ENCODE results near the gene STX1A. TPM values are rescaled to one million over a fixed set of nuclear protein-coding genes. Genes with fewer than 3 reads are reported as not detected.

STX1A gene
- total RNA-seq, 2 donors from 2014 or later, result 9.9 to 12.5 TPM

GRCh38 chr7:73700069-73700423, 19.4 kb downstream of the STX1A start:
- ATAC-seq, result no peak
- no peaks in the 10 kb centered on the region for H3K27me3 ChIP-seq
- TF ChIP-seq POLR2A (IDR thresholded peaks at IDR 0.05), result no peak
- TF ChIP-seq CTCF (IDR thresholded peaks at IDR 0.05), result no peak
- H3K27ac ChIP-seq, result no peak overlapping the region
- H3K36me3 ChIP-seq (replicated peaks in 1 of 2; ENCODE audit: insufficient read depth in 1 of 2, low read depth in 2 of 2), result peaks cover 0 to 15% of the 10 kb centered on the region in 2 donors
- H3K4me1 ChIP-seq, result no peaks in the 10 kb centered on the region
- no peak for DNase-seq
- WGBS, 2 donors, result 84% methylated on average over 13 to 14 of the region's 14 CpGs
- no peaks in the 10 kb centered on the region for H3K9me3 ChIP-seq
- no peak overlapping the region for H3K4me3 ChIP-seq
- intact Hi-C loops (cut with DNase I), result no loop called here

- Histone ChIP-seq H3K36me3 (replicated peaks in 1 of 2; ENCODE audit: insufficient read depth in 1 of 2, low read depth in 2 of 2) (peaks cover 2 to 15% of the 10 kb centered on the region in 2 donors), H3K4me3 (no peak overlapping the region), H3K9me3 (no peaks in the 10 kb centered on the region), H3K27ac (no peak overlapping the region), H3K4me1 (no peaks in the 10 kb centered on the region), H3K27me3 (no peaks in the 10 kb centered on the region)
- 76 to 86% methylated on average over 8 to 15 of the region's 15 CpGs for WGBS, 2 donors
- no peak for ATAC-seq
- TF ChIP-seq POLR2A (IDR thresholded peaks at IDR 0.05), result no peak
- TF ChIP-seq CTCF (IDR thresholded peaks at IDR 0.05), result no peak
- no peak for DNase-seq
- intact Hi-C loops (cut with DNase I), result no loop called here
These were observed 19.9 kb downstream of the STX1A start for GRCh38 chr7:73699370-73700068.

- H3K9me3 ChIP-seq, result no peaks in the 10 kb centered on the region
- DNase-seq, result no peak
- H3K4me3 ChIP-seq, result no peak overlapping the region
- no peaks in the 10 kb centered on the region for H3K27me3 ChIP-seq
- no peaks in the 10 kb centered on the region for H3K4me1 ChIP-seq
- no peak overlapping the region for H3K27ac ChIP-seq
- no peak for ATAC-seq
- H3K36me3 ChIP-seq (replicated peaks in 1 of 2; ENCODE audit: insufficient read depth in 1 of 2, low read depth in 2 of 2), result peaks cover 7 to 18% of the 10 kb centered on the region in 2 donors
- TF ChIP-seq POLR2A (IDR thresholded peaks at IDR 0.05) (no peak), CTCF (IDR thresholded peaks at IDR 0.05) (no peak)
- intact Hi-C loops (cut with DNase I), result no loop called here
- 75 to 76% methylated on average over 7 of the region's 7 CpGs for WGBS, 2 donors
These were observed 21.1 kb downstream of the STX1A start for GRCh38 chr7:73698410-73698809.

- ATAC-seq, result no peak
- no peaks in the 10 kb centered on the region for H3K4me1 ChIP-seq
- intact Hi-C loops (cut with DNase I), result no loop called here
- TF ChIP-seq POLR2A (IDR thresholded peaks at IDR 0.05) (no peak), CTCF (IDR thresholded peaks at IDR 0.05) (no peak)
- no peaks in the 10 kb centered on the region for H3K9me3 ChIP-seq
- no peaks in the 10 kb centered on the region for H3K27me3 ChIP-seq
- H3K27ac ChIP-seq, result no peak overlapping the region
- no peak overlapping the region for H3K4me3 ChIP-seq
- H3K36me3 ChIP-seq (replicated peaks in 1 of 2; ENCODE audit: insufficient read depth in 1 of 2, low read depth in 2 of 2), result peaks cover 7 to 22% of the 10 kb centered on the region in 2 donors
- no peak for DNase-seq
- 89 to 91% methylated on average over 4 of the region's 4 CpGs for WGBS, 2 donors
These were observed 23.1 kb downstream of the STX1A start for GRCh38 chr7:73696372-73696771.

GRCh38 chr7:73690646-73691045, 28.8 kb downstream of the STX1A start:
- Histone ChIP-seq H3K4me1 (no peaks in the 10 kb centered on the region), H3K36me3 (replicated peaks in 1 of 2; ENCODE audit: insufficient read depth in 1 of 2, low read depth in 2 of 2) (peaks cover 7 to 14% of the 10 kb centered on the region in 2 donors), H3K9me3 (no peaks in the 10 kb centered on the region), H3K27me3 (no peaks in the 10 kb centered on the region), H3K27ac (no peak overlapping the region), H3K4me3 (no peak overlapping the region)
- intact Hi-C loops (cut with DNase I), result no loop called here
- 83 to 91% methylated on average over 7 of the region's 7 CpGs for WGBS, 2 donors
- no peak for TF ChIP-seq POLR2A (IDR thresholded peaks at IDR 0.05)
- no peak for TF ChIP-seq CTCF (IDR thresholded peaks at IDR 0.05)
- DNase-seq, result no peak
- ATAC-seq, result no peak
